H9 (cell line): ENCODE data around the gene CSRNP2. TPM values are rescaled to one million over a fixed set of nuclear protein-coding genes. Genes with fewer than 3 reads are reported as not detected.

Source experiments
- DNase-seq: peaks from one replicate; pipeline ENCODE4 v3.0.0-alpha.2; 2017
- H2AFZ ChIP-seq: one replicate; pipeline ENCODE4 v1.6.1; 2013; ENCODE audit warnings: mild to moderate bottlenecking, low read length, control low read depth, moderate library complexity
- H2AK5ac ChIP-seq: 2 replicates; pipeline ENCODE4 v1.6.1; 2013; ENCODE audit warnings: low read length, control low read depth, mixed read lengths; ENCODE audit not compliant: insufficient read length
- H2BK120ac ChIP-seq: one replicate; pipeline ENCODE4 v1.6.1; 2013; ENCODE audit warnings: low read depth, mild to moderate bottlenecking, low read length, control low read depth, inconsistent platforms; ENCODE audit not compliant: poor library complexity, severe bottlenecking
- H2BK12ac ChIP-seq: 2 replicates; pipeline ENCODE4 v1.6.1; 2013; ENCODE audit warnings: low read length, control low read depth, mixed read lengths, low read depth; ENCODE audit not compliant: insufficient read length
- H2BK15ac ChIP-seq: 2 replicates; pipeline ENCODE4 v1.6.1; 2013; ENCODE audit warnings: low read depth, low read length, control low read depth
- H2BK20ac ChIP-seq: one replicate; pipeline ENCODE4 v1.6.1; 2013; ENCODE audit warnings: low read depth, mild to moderate bottlenecking, low read length, control low read depth, inconsistent platforms; ENCODE audit not compliant: poor library complexity, severe bottlenecking
- H2BK5ac ChIP-seq: 2 replicates; pipeline ENCODE4 v1.6.1; 2013; ENCODE audit warnings: low read length, control low read depth, mixed read lengths; ENCODE audit not compliant: insufficient read length
- H3K14ac ChIP-seq: 2 replicates; pipeline ENCODE4 v1.6.1; 2013; ENCODE audit warnings: low read length, control low read depth; ENCODE audit not compliant: insufficient read depth
- H3K18ac ChIP-seq: 2 replicates; pipeline ENCODE4 v1.6.1; 2013; ENCODE audit warnings: low read depth, mild to moderate bottlenecking, mixed read lengths, low read length, control low read depth; ENCODE audit not compliant: insufficient read length
- H3K23ac ChIP-seq: 2 replicates; pipeline ENCODE4 v1.6.1; 2013; ENCODE audit warnings: low read length, control low read depth, mixed read lengths, low read depth; ENCODE audit not compliant: insufficient read length
- H3K23me2 ChIP-seq: 2 replicates; pipeline ENCODE4 v1.6.1; 2013; ENCODE audit warnings: low read depth, mild to moderate bottlenecking, mixed read lengths, low read length, control low read depth; ENCODE audit not compliant: insufficient read length, poor library complexity, severe bottlenecking
- H3K27ac ChIP-seq: 2 replicates; pipeline ENCODE4 v1.5.1; 2013; ENCODE audit warnings: low read length, control low read depth, mixed read lengths, low read depth; ENCODE audit not compliant: insufficient read length
- H3K27me3 ChIP-seq: 2 replicates; pipeline ENCODE4 v1.6.1; 2013; ENCODE audit warnings: low read length, control low read depth, inconsistent platforms; ENCODE audit not compliant: insufficient read depth
- H3K4ac ChIP-seq: 2 replicates; pipeline ENCODE4 v1.6.1; 2013; ENCODE audit warnings: low read depth, mild to moderate bottlenecking, control low read depth, inconsistent platforms, low read length, moderate library complexity
- H3K4me1 ChIP-seq: 2 replicates; pipeline ENCODE4 v1.6.1; 2013; ENCODE audit warnings: low read length, control low read depth, inconsistent platforms; ENCODE audit not compliant: insufficient read depth
- H3K4me2 ChIP-seq: 2 replicates; pipeline ENCODE4 v1.6.1; 2013; ENCODE audit warnings: low read length, control low read depth, mixed read lengths; ENCODE audit not compliant: insufficient read length, insufficient read depth
- H3K56ac ChIP-seq: 2 replicates; pipeline ENCODE4 v1.6.1; 2013; ENCODE audit warnings: low read depth, mild to moderate bottlenecking, mixed read lengths, low read length, control low read depth; ENCODE audit not compliant: insufficient read length
- H3K79me1 ChIP-seq: 2 replicates; pipeline ENCODE4 v1.6.1; 2013; ENCODE audit warnings: low read depth, mild to moderate bottlenecking, moderate library complexity, low read length, control low read depth, inconsistent platforms; ENCODE audit not compliant: insufficient read depth, poor library complexity, severe bottlenecking
- H3K79me2 ChIP-seq: 2 replicates; pipeline ENCODE4 v1.6.1; 2013; ENCODE audit warnings: low read length, control low read depth, inconsistent platforms; ENCODE audit not compliant: insufficient read depth
- H3K9ac ChIP-seq: 2 replicates; pipeline ENCODE4 v1.6.1; 2013; ENCODE audit warnings: low read length, control low read depth, mixed read lengths; ENCODE audit not compliant: insufficient read length; ENCODE audit errors: extremely low read depth
- H3K9me3 ChIP-seq: one replicate; pipeline ENCODE4 v1.6.1; 2013; ENCODE audit warnings: low read depth, low read length, inconsistent platforms; ENCODE audit not compliant: control insufficient read depth
- H3T11ph ChIP-seq: one replicate; pipeline ENCODE4 v1.6.1; 2013; ENCODE audit warnings: mild to moderate bottlenecking, low read length, control low read depth, inconsistent platforms
- H4K20me1 ChIP-seq: one replicate; pipeline ENCODE4 v1.6.1; 2013; ENCODE audit not compliant: control insufficient read depth, insufficient read length, insufficient read depth
- H4K5ac ChIP-seq: 2 replicates; pipeline ENCODE4 v1.6.1; 2013; ENCODE audit warnings: low read depth, mild to moderate bottlenecking, mixed read lengths, low read length, control low read depth; ENCODE audit not compliant: insufficient read length
- H4K8ac ChIP-seq: replicated peaks from 2 replicates; pipeline ENCODE4 v1.6.1; 2013; ENCODE audit warnings: low read length, control low read depth, mixed read lengths, low read depth; ENCODE audit not compliant: insufficient read length
- H4K91ac ChIP-seq: 2 replicates; pipeline ENCODE4 v1.6.1; 2013; ENCODE audit warnings: low read depth, mild to moderate bottlenecking, moderate library complexity, mixed read lengths, low read length, control low read depth; ENCODE audit not compliant: insufficient read length
- H3K27ac Mint-ChIP-seq, 3 experiments: 2 replicates in 2 of 3; 3 replicates in 1 of 3; pipeline ENCODE4 v1.8.0; 2020 to 2021; ENCODE audit warnings: mixed read lengths in 3 of 3, mild to moderate bottlenecking in 1 of 3, moderate library complexity in 1 of 3
- H3K27me3 Mint-ChIP-seq: 2 replicates; pipeline ENCODE4 v1.8.0; 2021; ENCODE audit warnings: low read depth, mild to moderate bottlenecking, moderate library complexity, mixed read lengths
- H3K36me3 Mint-ChIP-seq, 3 experiments: 2 replicates in 2 of 3; 3 replicates in 1 of 3; pipeline ENCODE4 v1.8.0; 2020 to 2021; ENCODE audit warnings: low read depth in 3 of 3, mixed read lengths in 3 of 3; ENCODE audit not compliant: insufficient read depth in 1 of 3
- H3K4me1 Mint-ChIP-seq, 2 experiments: 2 replicates each; pipeline ENCODE4 v1.8.0; 2020; ENCODE audit warnings: mixed read lengths in 2 of 2
- H3K4me3 Mint-ChIP-seq, 2 experiments: 2 replicates in 1 of 2; 3 replicates in 1 of 2; pipeline ENCODE4 v1.8.0; 2020 to 2021; ENCODE audit warnings: mild to moderate bottlenecking in 2 of 2, mixed read lengths in 2 of 2, moderate library complexity in 1 of 2
- H3K9me3 Mint-ChIP-seq, 2 experiments: 2 replicates in 1 of 2; 3 replicates in 1 of 2; pipeline ENCODE4 v1.8.0; 2020; ENCODE audit warnings: mild to moderate bottlenecking in 2 of 2, mixed read lengths in 2 of 2, moderate library complexity in 1 of 2
- WGBS: extraction: QIAGEN DNeasy Blood & Tissue Kit; methylation state at CpG from one replicate; pipeline ENCODE4 v1.1.7; 2013; ENCODE audit warnings: missing lambda C conversion rate, low lambda C conversion rate, mixed read lengths; ENCODE audit not compliant: insufficient read length; ENCODE audit errors: extremely low coverage; 5-methylcytosine and 5-hydroxymethylcytosine counted together
- total RNA-seq: library from RNA; stranded (reverse); gene quantifications from 2 replicates; pipeline ENCODE4 v1.2.1, GENCODE V29; 2021
- TF ChIP-seq, protein P1 (sequence below): fragments of 200-600 bp; sonication (generic); conservative IDR thresholded peaks from 3 replicates; pipeline ENCODE4 v1.8.0; 2021; ENCODE audit warnings: antibody characterized with exemption, mild to moderate bottlenecking

Gene CSRNP2
- total RNA-seq, 1 experiment from 2014 or later: 38.6 TPM

DNA sequence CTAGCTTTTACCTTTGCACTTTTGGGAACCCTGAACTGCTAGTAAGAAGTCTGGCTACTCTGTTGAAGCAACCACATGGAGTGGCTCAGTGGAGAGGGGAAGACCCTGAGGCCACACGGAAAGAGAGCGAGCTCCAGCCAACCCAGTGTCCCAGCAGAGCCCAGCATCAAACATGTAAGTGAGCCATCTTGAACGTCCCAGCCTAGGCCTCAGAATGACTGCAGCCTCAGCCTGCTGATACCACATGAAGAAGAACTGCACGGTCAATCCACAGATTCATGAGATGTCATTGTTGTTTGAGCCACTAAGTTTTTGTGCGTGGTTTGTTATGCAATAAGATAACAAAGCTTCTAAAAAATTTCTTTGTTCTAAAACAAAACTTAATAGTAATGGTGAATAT, 49.3 kb upstream of the CSRNP2 start:
- H3K56ac ChIP-seq: no peak overlapping the region
- H2BK12ac ChIP-seq: no peak overlapping the region
- H3K23me2 ChIP-seq: no peaks in the 10 kb centered on the region
- H3K9me3 ChIP-seq: no peaks in the 10 kb centered on the region
- no peak overlapping the region for H3K4me2 ChIP-seq
- Mint-ChIP-seq H3K27ac (peak overlapping the region; percentile 44 to 84 (median 57); a peak in 3 of 7 replicates), H3K27me3 (no peaks in the 10 kb centered on the region), H3K4me1 (no peaks in the 10 kb centered on the region), H3K4me3 (no peak overlapping the region), H3K36me3 (peaks cover 0 to 3% (median 2%) of the 10 kb centered on the region in 3 experiments; a peak in 3 of 7 replicates), H3K9me3 (no peaks in the 10 kb centered on the region)
- H3K4me1 ChIP-seq: no peaks in the 10 kb centered on the region
- no peak overlapping the region for H3K4ac ChIP-seq
- TF ChIP-seq, protein P1, sequence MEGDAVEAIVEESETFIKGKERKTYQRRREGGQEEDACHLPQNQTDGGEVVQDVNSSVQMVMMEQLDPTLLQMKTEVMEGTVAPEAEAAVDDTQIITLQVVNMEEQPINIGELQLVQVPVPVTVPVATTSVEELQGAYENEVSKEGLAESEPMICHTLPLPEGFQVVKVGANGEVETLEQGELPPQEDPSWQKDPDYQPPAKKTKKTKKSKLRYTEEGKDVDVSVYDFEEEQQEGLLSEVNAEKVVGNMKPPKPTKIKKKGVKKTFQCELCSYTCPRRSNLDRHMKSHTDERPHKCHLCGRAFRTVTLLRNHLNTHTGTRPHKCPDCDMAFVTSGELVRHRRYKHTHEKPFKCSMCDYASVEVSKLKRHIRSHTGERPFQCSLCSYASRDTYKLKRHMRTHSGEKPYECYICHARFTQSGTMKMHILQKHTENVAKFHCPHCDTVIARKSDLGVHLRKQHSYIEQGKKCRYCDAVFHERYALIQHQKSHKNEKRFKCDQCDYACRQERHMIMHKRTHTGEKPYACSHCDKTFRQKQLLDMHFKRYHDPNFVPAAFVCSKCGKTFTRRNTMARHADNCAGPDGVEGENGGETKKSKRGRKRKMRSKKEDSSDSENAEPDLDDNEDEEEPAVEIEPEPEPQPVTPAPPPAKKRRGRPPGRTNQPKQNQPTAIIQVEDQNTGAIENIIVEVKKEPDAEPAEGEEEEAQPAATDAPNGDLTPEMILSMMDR: no peak
- no peak overlapping the region for H3K14ac ChIP-seq
- no peak overlapping the region for H4K5ac ChIP-seq
- no peak overlapping the region for H2BK20ac ChIP-seq
- no peak overlapping the region for H3K27ac ChIP-seq
- no peak overlapping the region for H2AK5ac ChIP-seq
- DNase-seq: no peak
- H2BK120ac ChIP-seq: no peak overlapping the region
- H3K9ac ChIP-seq: no peak overlapping the region
- no peaks in the 10 kb centered on the region; the same call in 1 of the 2 replicates for H3K79me2 ChIP-seq
- no peaks in the 10 kb centered on the region for H4K20me1 ChIP-seq
- no peak overlapping the region for H2AFZ ChIP-seq
- no peaks in the 10 kb centered on the region for H3K27me3 ChIP-seq
- H3K79me1 ChIP-seq: peaks cover 2% of the 10 kb centered on the region
- no peak overlapping the region for H2BK15ac ChIP-seq
- no peak overlapping the region for H3T11ph ChIP-seq
- H3K23ac ChIP-seq: no peak overlapping the region
- H4K8ac ChIP-seq: no peak overlapping the region
- no peak overlapping the region for H2BK5ac ChIP-seq
- no CpG with 5 or more reads among the region's 5 CpGs for WGBS
- no peak overlapping the region for H4K91ac ChIP-seq
- H3K18ac ChIP-seq: no peak overlapping the region
